SK-N-SH (cell line): ENCODE measurements around the gene SLFNL1. TPM values are rescaled to one million over a fixed set of nuclear protein-coding genes. Genes with fewer than 3 reads are reported as not detected.

ENCODE experiments used
- CTCF ChIA-PET: fragments of 300-600, 350-600 bp; formaldehyde crosslinking; extraction: SDS; loops from one replicate; lab custom pipeline; 2021; lab: Yijun Ruan, JAX
- POLR2A ChIA-PET: fragments of 350-600 bp; sonication (Branson Sonifier 250); formaldehyde crosslinking; extraction: SDS; loops from one replicate; lab custom pipeline; 2020; ENCODE audit warnings: antibody characterized with exemption, inconsistent platforms; lab: Yijun Ruan, JAX
- DNase-seq: peaks from one replicate; pipeline ENCODE4 v3.0.0; 2012
- H2AFZ ChIP-seq: fragments of 200-600 bp; sonication (generic); 2 replicates; pipeline ENCODE4 v1.8.1; 2016; ENCODE audit warnings: antibody characterized with exemption, mild to moderate bottlenecking, low read depth
- H3F3A ChIP-seq: fragments of 200-600 bp; sonication (generic); replicated peaks from 2 replicates; pipeline ENCODE3; 2016; ENCODE audit warnings: antibody characterized with exemption, mild to moderate bottlenecking; ENCODE audit not compliant: insufficient read depth
- H3K27ac ChIP-seq, 2 experiments: fragments of 200-500 bp in 1 of 2; fragments of 200-600 bp in 1 of 2; sonication (Bioruptor generic) in 1 of 2; sonication (generic), shearing (Covaris generic) in 1 of 2; 2 replicates each; pipeline versions ENCODE4 v1.5.1 to v1.6.1; 2014 to 2016; ENCODE audit warnings: low read depth in 2 of 2, inconsistent platforms in 1 of 2, low read length in 1 of 2, mild to moderate bottlenecking in 1 of 2, mixed read lengths in 1 of 2
- H3K27me3 ChIP-seq: fragments of 200-600 bp; sonication (generic), shearing (Covaris generic); 2 replicates; pipeline ENCODE4 v1.6.1; 2016; ENCODE audit warnings: mixed run types; ENCODE audit not compliant: insufficient read depth
- H3K36me3 ChIP-seq, 2 experiments: fragments of 200-500 bp in 1 of 2; fragments of 200-600 bp in 1 of 2; sonication (Bioruptor generic) in 1 of 2; sonication (generic) in 1 of 2; replicated peaks in 1 of 2; 2 replicates each; pipeline versions ENCODE3 to v1.5.1; 2014 to 2016; ENCODE audit warnings: low read length in 1 of 2, mild to moderate bottlenecking in 1 of 2; ENCODE audit not compliant: insufficient read depth in 2 of 2, control insufficient read depth in 1 of 2
- H3K4me1 ChIP-seq, 2 experiments: fragments of 200-500 bp in 1 of 2; fragments of 200-600 bp in 1 of 2; sonication (Bioruptor generic) in 1 of 2; sonication (generic), shearing (Covaris generic) in 1 of 2; 2 replicates each; pipeline versions ENCODE4 v1.5.1 to v1.6.1; 2014 to 2016; ENCODE audit warnings: low read depth in 1 of 2, low read length in 1 of 2, mixed run types in 1 of 2; ENCODE audit not compliant: insufficient read depth in 2 of 2, control insufficient read depth in 1 of 2
- H3K4me2 ChIP-seq: fragments of 200-600 bp; sonication (generic), shearing (Covaris generic); 2 replicates; pipeline ENCODE4 v1.6.1; 2017; ENCODE audit warnings: mixed run types
- H3K4me3 ChIP-seq, 2 experiments: fragments of 200-500 bp in 1 of 2; fragments of 200-600 bp in 1 of 2; sonication (Bioruptor generic) in 1 of 2; sonication (generic), shearing (Covaris generic) in 1 of 2; 2 replicates each; pipeline versions ENCODE4 v1.5.1 to v1.8.1; 2014 to 2016; ENCODE audit warnings: low read depth in 2 of 2, inconsistent platforms in 1 of 2, low read length in 1 of 2, mild to moderate bottlenecking in 1 of 2, mixed read lengths in 1 of 2, moderate library complexity in 1 of 2
- H3K79me2 ChIP-seq: fragments of 200-600 bp; sonication (generic); 2 replicates; pipeline ENCODE4 v1.8.1; 2017; ENCODE audit warnings: mild to moderate bottlenecking; ENCODE audit not compliant: insufficient read depth
- H3K9ac ChIP-seq: fragments of 200-600 bp; sonication (generic); 2 replicates; pipeline ENCODE4 v1.6.1; 2017; ENCODE audit warnings: mixed run types
- H3K9me2 ChIP-seq: fragments of 200-600 bp; sonication (generic); 2 replicates; pipeline ENCODE4 v1.6.1; 2017; ENCODE audit warnings: mixed run types
- H3K9me3 ChIP-seq: fragments of 200-600 bp; sonication (generic); 2 replicates; pipeline ENCODE4 v1.6.1; 2017; ENCODE audit warnings: mixed run types, mild to moderate bottlenecking, moderate library complexity
- H4K20me1 ChIP-seq: fragments of 200-600 bp; sonication (generic); 2 replicates; pipeline ENCODE4 v1.6.1; 2017; ENCODE audit warnings: mild to moderate bottlenecking, mixed run types; ENCODE audit not compliant: insufficient read depth
- CTCF ChIP-seq: fragments of 200-600 bp; sonication (generic); IDR thresholded peaks from 2 replicates; pipeline ENCODE4 v1.6.1; 2017; ENCODE audit warnings: antibody characterized with exemption, mild to moderate bottlenecking, moderate library complexity
- ELF1 ChIP-seq: IDR thresholded peaks from 2 replicates; pipeline ENCODE4 v1.4.0; 2012
- FOXJ3 ChIP-seq: sonication (generic); formaldehyde crosslinking; IDR thresholded peaks from 2 replicates; pipeline ENCODE4 v1.5.1; 2020; ENCODE audit warnings: mild to moderate bottlenecking, missing genetic modification reagents
- FOXM1 ChIP-seq: IDR thresholded peaks from 2 replicates; pipeline ENCODE4 v1.4.0; 2012; ENCODE audit warnings: low read depth, mild to moderate bottlenecking
- GATA2 ChIP-seq: sonication (generic); formaldehyde crosslinking; IDR thresholded peaks from 2 replicates; pipeline ENCODE4 v1.5.0; 2020; ENCODE audit warnings: mild to moderate bottlenecking, missing genetic modification reagents
- MAX ChIP-seq: IDR thresholded peaks from 2 replicates; pipeline ENCODE4 v1.4.0; 2012; ENCODE audit warnings: low read depth
- POLR2AphosphoS5 ChIP-seq: IDR thresholded peaks from 2 replicates; pipeline ENCODE4 v1.6.1; 2012; ENCODE audit warnings: low read depth, low read length
- SIN3A ChIP-seq: IDR thresholded peaks from 2 replicates; pipeline ENCODE4 v1.6.1; 2012; ENCODE audit warnings: low read depth, mild to moderate bottlenecking, low read length, moderate library complexity, borderline replicate concordance
- TEAD4 ChIP-seq: IDR thresholded peaks from 2 replicates; pipeline ENCODE4 v1.4.0; 2012; ENCODE audit warnings: mild to moderate bottlenecking, borderline replicate concordance; ENCODE audit not compliant: insufficient read depth
- USF1 ChIP-seq: IDR thresholded peaks from 2 replicates; pipeline ENCODE4 v1.4.0; 2012; ENCODE audit warnings: low read depth, borderline replicate concordance
- YY1 ChIP-seq: IDR thresholded peaks from 2 replicates; pipeline ENCODE4 v1.4.0; 2012; ENCODE audit warnings: low read depth, mild to moderate bottlenecking
- ZBTB33 ChIP-seq: IDR thresholded peaks from 2 replicates; pipeline ENCODE4 v1.4.0; 2012; ENCODE audit warnings: low read depth, borderline replicate concordance
- WGBS: methylation state at CpG from one replicate; pipeline ENCODE4 v1.1.6; 2017; ENCODE audit warnings: low lambda C conversion rate; 5-methylcytosine and 5-hydroxymethylcytosine counted together
- polyA plus RNA-seq, 3 experiments: library from polyadenylated mRNA; depleted of rRNA; stranded (reverse); fragments of >200 nt; gene quantifications; 2 replicates each; pipeline ENCODE4 v1.2.3, GENCODE V29; 2012

The SLFNL1 gene
- polyA plus RNA-seq, 1 of the 3 experiments (the other 2 are of a cell fraction) = 0.26 TPM

- TF ChIP-seq SIN3A (no peak), ELF1 (no peak), YY1 (no peak), GATA2 (CRISPR knock-in tag) (no peak), CTCF (no peak), FOXM1 (no peak), TEAD4 (no peak)
These were observed 2.2 kb downstream of the SLFNL1 start (continued) for GRCh38 chr1:41019353-41019745.

DNA sequence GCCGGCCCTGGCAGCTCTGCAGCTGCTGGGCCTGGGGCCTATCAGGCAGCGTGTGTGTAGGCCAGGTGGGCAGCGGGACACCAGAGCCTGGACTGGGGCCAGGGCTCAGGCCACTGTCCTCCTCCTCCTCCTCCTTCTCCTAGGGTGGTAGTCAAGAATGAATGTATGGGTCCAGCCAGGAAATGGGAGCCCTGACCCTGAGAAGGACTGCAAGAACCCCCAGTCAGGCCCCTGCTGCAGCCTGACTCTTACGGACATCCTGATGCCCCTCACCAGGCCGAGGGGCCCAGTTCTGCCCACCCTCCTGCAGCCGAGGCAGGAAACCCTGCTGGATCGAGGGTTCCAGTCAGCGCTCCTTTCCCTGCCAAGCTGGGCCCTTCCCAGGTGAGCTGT is 3.5 kb downstream of the SLFNL1 start:
- H3K27me3 ChIP-seq = no peaks in the 10 kb centered on the region
- peaks cover 6 to 32% of the 10 kb centered on the region in 2 experiments for H3K36me3 ChIP-seq
- ChIA-PET CTCF (no interaction called here), POLR2A (no interaction called here)
- H3K4me2 ChIP-seq = no peak overlapping the region
- H3F3A ChIP-seq = peaks cover 6% of the 10 kb centered on the region
- DNase-seq = peak; percentile 29
- H3K27ac ChIP-seq = no peak overlapping the region; a peak in 1 of 4 replicates
- TF ChIP-seq FOXJ3 (no peak), POLR2AphosphoS5 (no peak), MAX (no peak), YY1 (no peak)
- no peaks in the 10 kb centered on the region for H3K9me2 ChIP-seq
- WGBS = 100% methylated on average over 3 of the region's 8 CpGs
- H2AFZ ChIP-seq = no peak overlapping the region
- no peak overlapping the region for H3K4me3 ChIP-seq
- no peak overlapping the region for H3K9ac ChIP-seq
- H3K4me1 ChIP-seq = no peaks in the 10 kb centered on the region; a peak in 1 of 4 replicates
- H4K20me1 ChIP-seq = no peaks in the 10 kb centered on the region
- no peaks in the 10 kb centered on the region for H3K9me3 ChIP-seq
- no peaks in the 10 kb centered on the region for H3K79me2 ChIP-seq

GRCh38 chr1:41017141-41018017 is 4.1 kb downstream of the SLFNL1 start:
- Histone ChIP-seq H3K9me3 (no peaks in the 10 kb centered on the region), H3K27ac (no peak overlapping the region; a peak in 1 of 4 replicates)
- 100% methylated on average over 5 of the region's 44 CpGs for WGBS
- POLR2A ChIA-PET = no interaction called here
- TF ChIP-seq YY1 = no peak
- no peak for TF ChIP-seq ZBTB33
- no peak for TF ChIP-seq USF1
- no peak for TF ChIP-seq MAX
- no peak for TF ChIP-seq FOXJ3
- TF ChIP-seq, all 33 proteins: peak for 0
- H3K36me3 ChIP-seq = peaks cover 10 to 37% of the 10 kb centered on the region in 2 experiments
- H3K4me3 ChIP-seq = no peak overlapping the region
- H3K79me2 ChIP-seq = no peaks in the 10 kb centered on the region
- no peak overlapping the region for H3K9ac ChIP-seq
- CTCF ChIA-PET = interaction anchor here (1.1 kb wide), 1 partner anchor 66 kb away, joined by 3 read pairs; no protein-coding TSS in a partner anchor
- H3F3A ChIP-seq = peaks cover 6% of the 10 kb centered on the region
- DNase-seq = peak; percentile 33
- no peak overlapping the region for H3K4me2 ChIP-seq
- no peaks in the 10 kb centered on the region for H4K20me1 ChIP-seq
- H3K27me3 ChIP-seq = no peaks in the 10 kb centered on the region
- H3K9me2 ChIP-seq = no peaks in the 10 kb centered on the region
- no peak overlapping the region for H2AFZ ChIP-seq
- H3K4me1 ChIP-seq = no peaks in the 10 kb centered on the region; a peak in 1 of 4 replicates
